NCI-H2196 (cell line): Measurements from ENCODE around the gene NCAN.

Source experiments
- DNase-seq: peaks from one replicate; lab custom pipeline; 2025; ENCODE audit not compliant: unreplicated experiment; lab: John Stamatoyannopoulos, UW

The NCAN gene

DNA sequence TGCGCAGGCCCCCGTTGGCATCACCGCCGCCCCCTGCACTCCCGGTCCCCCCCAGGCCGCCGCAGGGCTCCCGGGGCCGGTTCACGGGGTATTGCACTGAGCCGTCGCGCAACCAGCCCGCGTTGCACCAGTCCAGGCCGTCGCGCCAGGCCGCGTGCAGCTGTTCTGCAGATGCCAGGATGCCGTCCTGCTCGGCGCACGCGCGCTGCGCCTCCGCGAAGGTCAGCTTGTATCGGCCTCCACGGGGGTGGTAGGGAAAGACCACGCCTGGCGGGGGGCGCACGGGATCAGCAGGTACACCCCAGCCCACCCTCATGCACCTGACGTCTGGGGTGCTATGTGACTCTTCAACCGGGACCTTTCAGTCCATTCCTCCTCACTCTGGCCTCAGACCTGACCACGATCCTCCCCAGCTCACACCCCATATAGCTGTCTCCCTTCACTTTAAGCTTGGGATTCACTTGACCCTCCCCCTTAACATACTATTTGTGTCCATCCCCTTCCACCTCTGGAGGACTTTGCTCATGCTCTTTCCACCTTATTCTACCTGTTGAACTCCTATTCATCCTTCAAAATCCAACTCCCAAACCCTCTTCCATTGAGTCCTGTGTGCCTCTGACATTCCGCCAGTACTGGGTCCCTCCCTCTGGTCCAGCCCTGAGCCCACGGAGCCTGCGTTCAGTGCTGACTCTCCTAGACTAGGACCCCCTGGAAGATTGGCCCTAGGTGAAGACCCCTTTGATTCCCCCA, 47.0 kb downstream of the NCAN start:
- DNase-seq: no peak

- DNase-seq: peak; percentile 25
These were observed 48.0 kb downstream of the NCAN start for GRCh38 chr19:19259741-19260140.

DNA sequence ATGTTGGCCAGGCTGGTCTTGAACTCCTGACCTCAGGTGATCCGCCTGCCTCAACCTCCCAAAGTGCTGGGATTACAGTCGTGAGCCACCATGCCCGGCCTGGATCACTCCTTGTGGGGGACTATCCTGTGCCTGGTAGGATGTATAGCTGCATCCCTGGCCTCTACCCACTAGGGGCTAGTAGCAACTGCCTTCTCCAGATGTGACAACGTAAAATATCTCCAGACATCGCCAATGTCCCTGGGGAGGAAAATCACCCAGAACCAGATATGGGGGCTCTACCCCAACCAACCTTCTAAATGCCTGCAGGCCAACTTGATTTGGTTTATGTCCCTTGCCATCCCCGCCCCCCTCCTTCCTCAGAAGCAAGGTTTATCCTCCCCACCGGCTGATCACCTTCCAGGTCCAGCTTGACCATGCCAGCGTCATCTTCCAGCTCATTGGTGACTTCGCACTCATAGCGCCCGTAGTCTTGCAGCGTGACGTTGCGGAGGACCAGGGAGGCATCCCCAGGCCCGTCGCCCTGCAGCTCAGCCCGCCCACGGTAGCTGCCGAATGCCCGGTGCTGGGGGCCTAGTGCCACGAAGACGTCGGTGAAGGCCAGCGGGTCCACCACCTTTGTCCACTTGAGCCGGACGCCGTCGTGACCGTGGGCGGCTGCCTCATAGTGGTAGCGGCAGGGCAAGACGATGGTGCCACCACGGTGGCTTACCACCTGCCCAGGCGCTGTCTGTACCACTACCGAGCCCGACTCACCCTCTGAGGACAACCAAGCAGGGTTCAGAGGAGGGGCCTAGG, 48.9 kb downstream of the NCAN start:
- DNase-seq: no peak

GRCh38 chr19:19261350-19262189, 49.8 kb downstream of the NCAN start:
- no peak for DNase-seq

DNA sequence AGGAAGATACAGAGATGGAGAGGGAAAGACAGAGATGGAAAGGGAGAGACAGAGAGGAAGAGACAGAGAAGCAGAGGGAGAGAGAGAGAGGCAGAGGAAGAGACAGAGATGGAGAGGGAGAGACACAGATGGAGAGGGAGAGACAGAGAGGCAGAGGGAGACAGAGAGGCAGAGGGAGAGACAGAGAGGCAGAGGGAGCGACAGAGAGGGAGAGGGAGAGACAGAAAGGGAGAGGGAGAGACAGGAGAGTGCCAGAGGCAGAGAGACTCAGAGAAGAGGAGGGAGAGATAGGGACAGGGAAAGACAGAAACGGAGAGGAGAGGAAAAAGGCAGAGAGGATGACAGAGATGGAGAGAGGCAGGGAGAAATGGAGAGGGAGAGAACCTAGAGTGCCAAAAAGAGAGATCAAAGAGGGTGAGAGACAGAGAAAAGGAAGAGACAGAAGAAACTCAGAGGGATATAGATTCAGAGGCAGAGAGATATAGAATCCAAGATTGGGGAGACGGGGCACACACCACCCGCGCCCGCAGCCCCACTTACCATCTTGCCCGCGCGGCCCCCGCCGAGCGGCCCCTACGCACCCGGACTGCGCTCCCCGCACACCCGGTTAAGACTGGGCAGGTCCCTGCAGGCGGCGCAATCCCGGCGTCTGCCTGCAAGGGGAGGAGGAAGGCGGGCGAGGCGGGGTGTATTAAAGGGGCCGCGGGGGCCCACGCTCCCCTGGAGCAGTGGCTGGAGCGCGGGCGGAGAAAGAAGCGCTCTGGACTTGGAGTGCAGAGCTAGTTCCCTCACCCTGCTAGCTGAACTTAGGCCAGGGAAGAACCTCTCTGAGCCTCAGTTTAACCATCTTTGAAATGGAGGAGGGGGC, 50.7 kb downstream of the NCAN start:
- no peak for DNase-seq

DNA sequence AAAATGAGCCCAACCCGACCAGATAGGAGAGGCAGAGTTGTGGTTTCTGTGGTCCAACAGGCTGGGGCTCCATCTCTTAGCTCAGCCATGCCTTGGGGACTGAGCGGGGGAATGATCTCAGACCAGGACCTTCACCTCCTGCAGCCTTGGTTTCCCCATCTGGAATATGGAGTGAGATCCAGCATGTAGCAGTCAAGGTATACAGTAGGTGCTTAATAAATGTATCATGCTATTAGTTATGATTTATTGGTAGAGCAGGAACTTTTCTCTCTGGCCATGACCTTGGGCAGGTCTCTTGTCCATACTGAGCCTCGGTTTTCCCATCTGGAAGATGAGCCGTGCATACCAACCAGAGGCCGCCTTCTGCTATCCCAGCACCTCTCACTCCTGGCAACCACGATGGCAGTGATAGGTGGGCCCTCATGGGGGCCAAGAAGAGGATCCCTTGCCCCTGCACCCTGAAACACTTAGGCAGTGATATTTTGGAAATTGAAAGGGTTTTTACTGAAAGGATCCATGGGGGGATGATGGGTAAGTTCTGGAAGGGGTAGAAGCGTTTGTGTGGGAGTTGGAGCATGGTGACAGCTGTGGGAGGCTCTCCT, 52.2 kb downstream of the NCAN start:
- no peak for DNase-seq

DNA sequence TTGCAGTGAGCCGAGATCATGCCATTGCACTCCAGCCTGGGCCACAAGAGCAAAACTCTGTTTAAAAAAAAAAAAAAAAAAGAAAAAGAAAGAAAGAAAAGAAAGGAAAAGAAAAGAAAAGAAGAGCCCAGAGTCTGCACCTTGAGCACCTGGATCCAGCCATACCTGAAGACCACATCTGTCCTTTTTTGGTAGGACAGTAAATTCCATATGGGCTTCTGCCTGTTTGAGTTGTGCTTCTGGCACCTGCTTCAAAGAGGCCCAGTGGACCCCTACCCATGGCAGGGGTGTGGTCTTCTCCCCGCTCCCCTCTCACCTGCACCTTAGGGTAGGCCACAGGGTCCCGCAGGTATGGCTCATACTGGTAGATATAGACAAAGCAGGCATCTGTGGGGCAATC, 55.5 kb downstream of the NCAN start:
- no peak for DNase-seq

GRCh38 chr19:19268453-19269385, 57.0 kb downstream of the NCAN start:
- no peak for DNase-seq

GRCh38 chr19:19269952-19270694, 58.4 kb downstream of the NCAN start:
- no peak for DNase-seq

DNA sequence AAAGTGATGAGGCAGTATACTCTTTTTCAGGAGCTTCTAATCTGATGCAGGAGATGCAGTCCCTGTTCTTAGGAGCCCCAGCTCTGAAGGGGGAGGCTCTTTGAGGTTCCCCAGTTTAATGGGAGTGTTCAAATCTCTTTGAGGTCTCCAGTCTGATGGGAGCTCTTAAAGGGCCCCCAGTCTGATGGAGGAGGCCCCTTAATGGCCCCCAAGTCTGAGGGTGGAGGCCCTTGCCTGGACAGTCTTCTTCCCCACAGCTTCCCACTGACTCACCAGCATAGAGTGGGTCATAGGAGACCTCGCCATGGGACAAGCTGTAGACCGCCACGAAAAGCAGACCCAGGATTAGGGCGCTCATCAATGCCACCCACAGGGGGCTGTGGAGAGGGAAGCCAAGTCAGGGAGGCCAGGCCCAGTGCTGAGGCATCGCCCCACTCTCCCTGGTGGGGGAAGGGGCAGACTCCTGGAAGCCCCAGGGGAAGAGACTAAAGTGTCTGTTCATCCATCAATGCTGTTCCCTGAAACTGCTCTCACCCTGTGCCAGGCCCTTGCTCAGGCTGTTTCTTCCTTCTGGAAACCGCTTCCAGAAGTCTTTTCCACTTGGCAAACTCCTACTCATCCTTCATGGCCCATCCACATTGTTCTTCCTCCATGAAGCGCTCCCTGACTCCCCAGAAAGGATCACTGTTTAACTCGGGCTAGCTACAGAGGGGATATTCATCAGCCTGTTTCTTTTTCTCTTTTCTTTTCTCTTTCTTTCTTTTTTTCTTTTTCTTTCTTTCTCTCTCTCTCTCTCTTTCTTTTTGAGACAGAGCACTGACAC, 59.2 kb downstream of the NCAN start:
- DNase-seq: no peak

DNA sequence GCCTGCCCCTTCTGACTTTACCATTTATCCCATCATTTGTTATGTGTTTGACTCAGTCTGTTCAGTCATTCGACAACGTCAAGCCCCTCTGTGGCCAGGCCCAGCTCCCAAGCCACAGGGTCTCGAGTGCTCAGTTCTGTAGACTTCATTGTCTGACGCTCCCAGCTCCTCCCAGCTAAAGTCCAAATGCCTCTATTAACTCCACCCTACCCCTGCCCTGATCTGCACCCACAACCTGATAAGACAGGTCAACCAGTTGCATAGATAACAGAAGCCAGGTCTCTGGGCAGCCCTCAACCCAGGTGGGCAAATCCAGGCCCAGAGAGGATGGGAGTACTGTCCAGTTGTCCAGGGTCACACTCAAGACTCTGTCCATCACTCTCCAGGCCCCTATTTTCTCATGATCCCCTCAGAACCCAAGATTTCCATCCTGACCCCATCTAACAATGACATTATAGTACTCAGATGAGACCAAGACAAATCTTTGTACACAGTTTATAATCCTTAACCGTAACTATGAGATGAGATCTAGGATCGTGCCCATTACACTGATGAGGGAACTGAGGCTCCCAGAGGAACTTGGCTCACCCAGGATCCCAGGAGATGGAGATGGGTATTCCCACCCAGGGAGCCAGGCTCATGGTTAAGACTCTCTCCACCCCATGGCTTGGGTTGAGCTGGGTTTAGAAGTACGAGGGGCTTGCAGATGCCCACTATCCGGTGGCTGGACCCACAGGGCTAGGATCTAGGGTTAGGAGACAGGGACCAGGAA, 60.3 kb downstream of the NCAN start:
- DNase-seq: no peak

DNA sequence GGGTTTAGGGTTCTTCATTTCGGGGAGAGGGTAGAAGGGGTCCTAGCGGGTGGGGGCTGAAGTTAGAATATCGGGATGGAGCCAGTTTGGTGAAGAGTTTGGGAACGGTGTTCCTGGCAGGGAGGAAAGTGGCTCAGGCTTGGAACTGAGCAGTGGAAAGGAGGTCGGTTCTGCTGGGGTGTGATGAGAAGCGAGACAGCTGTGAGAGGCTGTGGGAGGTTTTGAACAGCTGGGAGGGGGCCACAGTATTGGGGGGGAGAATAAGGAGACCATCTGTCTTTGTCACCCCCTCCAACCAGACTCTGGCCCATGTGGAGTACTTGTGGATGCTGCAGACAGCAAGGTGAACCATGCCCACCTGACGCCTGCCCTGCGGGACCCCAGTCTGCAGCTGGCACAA, 62.4 kb downstream of the NCAN start:
- no peak for DNase-seq

- DNase-seq: no peak
These were observed 63.2 kb downstream of the NCAN start for GRCh38 chr19:19274716-19275565.

GRCh38 chr19:19276386-19276785, 64.6 kb downstream of the NCAN start:
- no peak for DNase-seq

DNA sequence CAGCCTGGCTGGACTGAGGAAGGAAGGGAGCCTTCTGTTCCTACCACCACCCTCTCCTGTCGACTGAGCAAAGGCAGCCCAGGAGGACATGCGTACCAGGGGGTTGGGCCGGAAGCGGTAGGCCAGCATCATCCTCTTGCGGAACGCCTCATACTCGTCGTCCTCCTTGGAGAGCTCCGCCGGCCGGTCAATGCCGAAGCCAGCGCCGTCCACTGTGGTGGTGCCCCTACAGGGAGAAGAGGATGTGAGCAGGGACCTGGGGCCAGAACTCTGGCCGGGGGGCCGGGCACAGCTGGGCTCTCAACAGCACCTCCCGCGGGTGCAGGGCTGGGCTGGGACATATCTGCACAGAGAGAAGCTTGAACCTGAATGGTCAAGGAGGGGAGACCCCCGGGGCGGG, 65.1 kb downstream of the NCAN start:
- DNase-seq: no peak

GRCh38 chr19:19278315-19278714, 66.6 kb downstream of the NCAN start:
- no peak for DNase-seq
